Measurements from ENCODE around the gene RNU5D-1.
"Not testable (repeated sequence)": the region's sequence is repeated elsewhere in the genome, so short reads cannot be mapped to it uniquely, and the experiment has no call there.

RNU5D-1 gene

DNA sequence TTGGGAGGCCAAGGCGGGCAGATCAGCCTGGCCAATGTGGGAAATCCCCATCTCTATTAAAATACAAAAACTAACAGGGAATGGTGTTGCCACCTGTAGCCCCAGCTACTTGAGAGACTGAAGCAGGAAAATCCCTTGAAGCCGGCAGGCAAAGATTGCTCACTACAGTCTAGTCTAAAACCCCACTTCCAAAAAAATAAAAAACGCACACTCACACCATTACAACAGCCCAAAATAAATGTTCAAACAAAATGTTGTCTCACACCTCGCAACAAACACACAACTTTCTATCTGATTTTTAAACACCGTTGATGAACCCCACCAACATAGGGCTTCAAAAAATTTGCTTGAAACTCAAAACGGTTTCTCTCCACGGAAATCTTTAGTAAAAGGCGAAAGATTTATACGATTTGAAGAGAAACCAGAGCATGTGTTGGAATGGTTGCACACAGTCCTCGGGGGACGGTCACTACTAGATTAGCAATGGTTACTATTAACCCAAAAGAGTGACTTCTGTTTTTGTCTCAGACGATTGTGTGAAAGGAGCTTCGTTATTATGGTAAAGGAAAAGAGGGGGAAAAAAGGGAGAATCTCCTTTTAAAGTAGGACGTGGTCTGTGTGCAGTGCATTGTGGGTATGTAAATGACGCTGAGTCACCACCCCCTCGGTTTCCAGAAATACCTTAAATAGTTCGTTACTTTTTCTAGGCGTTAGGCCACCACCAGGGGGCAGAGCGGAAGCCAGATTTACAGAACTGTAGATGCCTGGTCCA is at the start of gene RNU5D-1:
TSS of gene RNU5D-1 (minus strand) at position 430 of the 772 bp plus-strand sequence.
- DNase-seq (ENCODE audit: low read depth in 3 of 3) = peak; percentile 89 to 96 (median 95)

- DNase-seq (ENCODE audit: low read depth in 3 of 3) = no peak
These were observed 49.7 kb upstream of the RNU5D-1 start for GRCh38 chr1:44780583-44781121.

DNA sequence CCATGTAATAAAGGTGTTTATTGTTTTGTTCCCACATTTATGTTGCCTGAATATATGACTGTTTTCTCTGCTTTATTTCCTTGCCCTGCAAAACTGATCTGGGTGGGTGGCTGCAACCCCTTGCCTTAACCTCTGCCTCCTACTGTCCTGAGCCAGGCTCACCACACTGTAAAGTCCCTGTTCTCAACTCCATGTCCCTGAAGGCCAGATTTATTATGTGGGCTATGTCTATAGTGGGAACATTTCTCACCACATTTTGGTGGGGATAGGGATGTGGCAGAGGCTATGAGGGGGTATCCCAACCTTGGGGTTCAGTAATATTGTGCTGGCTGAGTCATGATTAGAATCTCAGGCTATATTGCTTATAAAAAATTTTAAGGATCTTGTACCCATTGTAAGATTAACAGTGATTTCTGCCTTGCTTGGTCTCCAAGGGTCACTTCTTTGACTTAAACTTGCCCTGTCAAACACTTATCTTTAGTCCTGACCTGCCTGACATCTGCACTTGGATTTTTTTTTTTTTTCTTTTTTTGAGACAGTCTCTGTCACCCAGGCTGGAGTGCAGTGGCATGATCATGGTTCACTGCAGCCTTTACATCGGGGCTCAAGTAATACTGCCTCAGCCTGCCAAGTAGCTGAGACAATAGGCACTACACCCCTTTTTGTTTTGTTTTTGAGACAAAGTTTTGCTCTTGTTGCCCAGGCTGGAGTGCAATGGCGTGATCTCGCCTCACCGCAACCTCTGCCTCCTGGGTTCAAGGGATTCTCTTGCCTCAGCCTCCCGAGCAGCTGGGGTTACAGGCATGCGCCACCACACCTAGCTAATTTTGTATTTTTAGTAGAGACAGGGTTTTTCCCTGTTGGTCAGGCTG is 48.0 kb upstream of the RNU5D-1 start:
- no peak for DNase-seq (ENCODE audit: low read depth in 3 of 3)

- DNase-seq (ENCODE audit: low read depth in 3 of 3) = no peak
These were observed 47.1 kb upstream of the RNU5D-1 start for GRCh38 chr1:44777969-44778635.

GRCh38 chr1:44777547-44777946 is 46.6 kb upstream of the RNU5D-1 start:
- no peak for DNase-seq (ENCODE audit: low read depth in 3 of 3)

- DNase-seq (ENCODE audit: low read depth in 3 of 3) = no peak
These were observed 45.7 kb upstream of the RNU5D-1 start for GRCh38 chr1:44776730-44777068.

DNA sequence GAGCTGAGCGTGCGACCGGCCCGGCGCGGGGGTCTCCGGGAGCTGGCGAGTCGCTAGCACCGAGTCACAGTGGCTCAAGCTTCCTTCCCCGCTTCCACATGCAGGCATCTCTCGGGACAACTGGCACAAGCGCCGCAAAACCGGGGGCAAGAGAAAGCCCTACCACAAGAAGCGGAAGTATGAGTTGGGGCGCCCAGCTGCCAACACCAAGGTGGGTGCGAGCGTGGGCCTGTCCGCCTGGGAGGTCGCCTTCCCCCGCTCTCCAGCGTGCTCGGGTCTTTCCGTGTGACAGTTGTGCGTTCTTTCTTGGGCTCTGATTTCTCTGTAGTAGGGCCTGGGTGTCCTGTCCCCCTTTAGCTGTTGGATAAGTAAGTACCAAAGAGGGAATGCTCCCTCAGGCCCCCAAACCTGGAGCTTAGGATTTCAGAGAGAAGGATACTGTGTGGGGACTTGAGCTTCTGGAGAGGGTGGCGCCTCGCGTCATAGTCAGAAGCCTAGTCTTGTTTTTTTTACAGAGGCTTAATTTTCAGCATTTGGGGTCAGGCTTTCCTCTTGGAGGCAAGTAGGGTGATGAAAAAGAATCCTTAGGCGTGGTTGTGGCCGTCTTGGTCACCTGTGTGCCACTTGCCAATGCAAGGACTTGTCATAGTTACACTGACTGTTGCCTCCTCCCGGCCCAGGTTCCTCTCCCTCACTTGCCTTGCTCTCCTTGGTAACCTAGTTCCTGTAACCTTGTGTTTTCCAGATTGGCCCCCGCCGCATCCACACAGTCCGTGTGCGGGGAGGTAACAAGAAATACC is 45.2 kb upstream of the RNU5D-1 start:
- no peak for DNase-seq (ENCODE audit: low read depth in 3 of 3)

DNA sequence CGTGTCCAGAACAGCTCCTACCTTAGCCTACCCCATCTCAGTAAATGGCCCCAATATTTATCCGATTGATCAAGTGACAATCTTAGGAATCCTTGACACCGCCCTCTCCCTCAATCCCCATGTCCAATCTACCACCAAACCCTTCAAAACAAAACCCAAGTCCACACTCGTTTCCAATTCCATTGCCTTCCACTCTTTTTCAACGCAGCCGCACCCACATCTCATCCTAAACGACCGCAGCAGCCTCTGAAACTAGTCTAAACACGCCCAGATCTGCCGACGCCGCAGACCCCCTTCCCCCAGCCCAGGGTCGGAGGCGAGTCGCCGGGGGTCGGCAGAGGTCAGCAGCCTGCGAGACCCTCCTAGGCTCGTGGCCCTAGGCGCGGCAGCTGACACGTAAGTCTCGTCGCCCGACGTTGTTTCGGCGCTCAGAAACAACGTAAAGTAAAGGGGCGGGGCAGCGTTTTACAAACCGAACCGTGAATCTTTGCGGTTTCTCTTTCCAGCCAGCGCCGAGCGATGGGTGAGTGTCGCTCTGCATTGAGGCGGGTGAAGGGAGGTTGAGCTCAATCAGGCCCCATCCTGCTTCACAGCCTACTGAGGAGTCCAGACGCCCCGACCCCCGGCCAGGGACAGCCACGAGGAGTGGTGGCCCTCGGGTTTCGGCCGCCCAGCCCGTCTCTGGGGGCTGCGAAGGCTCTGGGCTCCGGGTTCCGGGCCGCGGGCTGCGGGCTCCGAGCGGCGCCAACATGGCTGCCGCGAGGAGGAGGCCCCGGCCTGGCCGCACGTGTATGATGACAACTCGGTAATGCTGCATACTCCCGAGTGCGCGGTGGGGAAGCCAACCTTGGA is 44.3 kb upstream of the RNU5D-1 start, which contains the start of gene RPS8:
TSS of gene RPS8 (plus strand) at position 463 of the 852 bp plus-strand sequence. CDS start at position 520, 57 bp downstream.
- peak; percentile 80 to 89 (median 87) for DNase-seq (ENCODE audit: low read depth in 3 of 3)

GRCh38 chr1:44766421-44766820 is 35.5 kb upstream of the RNU5D-1 start:
- not testable (repeated sequence) for DNase-seq (ENCODE audit: low read depth in 3 of 3)

GRCh38 chr1:44760876-44761275 is 29.9 kb upstream of the RNU5D-1 start:
- no peak for DNase-seq (ENCODE audit: low read depth in 3 of 3)

DNA sequence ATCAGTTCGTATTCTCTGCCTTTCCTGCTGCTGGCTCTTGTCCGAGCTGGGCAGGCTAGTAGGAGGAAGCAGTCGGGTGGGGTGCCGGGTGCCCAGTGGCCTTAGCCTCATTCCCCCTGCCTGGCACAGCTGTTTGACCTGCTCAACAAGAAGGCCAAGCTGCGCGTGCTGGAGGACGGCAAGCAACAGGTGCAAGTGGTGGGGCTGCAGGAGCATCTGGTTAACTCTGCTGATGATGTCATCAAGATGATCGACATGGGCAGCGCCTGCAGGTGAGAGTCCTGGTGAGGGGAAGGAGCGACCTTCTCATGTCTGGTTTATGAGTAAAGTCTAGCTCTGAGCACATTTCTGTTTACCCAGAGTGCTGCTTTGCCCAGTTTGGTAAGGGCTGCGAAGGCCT is 28.1 kb upstream of the RNU5D-1 start:
- no peak for DNase-seq (ENCODE audit: low read depth in 3 of 3)

GRCh38 chr1:44757420-44757819 is 26.4 kb upstream of the RNU5D-1 start:
- no peak for DNase-seq (ENCODE audit: low read depth in 3 of 3)

DNA sequence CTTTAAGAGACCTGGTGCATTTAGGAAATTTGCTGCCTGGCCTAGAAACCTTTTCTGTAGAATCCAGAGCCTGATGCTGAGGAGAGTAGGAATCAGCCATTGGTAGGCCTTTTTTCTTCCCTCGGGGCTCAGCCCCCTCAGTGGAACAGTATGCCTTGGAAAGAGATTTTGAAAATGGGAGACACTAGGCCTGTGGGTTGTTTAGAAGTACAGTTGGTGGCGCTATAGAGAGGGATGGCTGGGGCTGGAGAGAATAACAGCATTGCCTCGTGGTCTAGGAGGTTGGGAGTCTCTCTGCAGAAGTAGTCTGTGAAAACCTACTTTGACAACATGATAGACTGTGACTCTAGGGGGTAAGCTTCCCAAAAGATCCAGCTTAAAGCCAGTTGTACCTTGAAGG is 16.9 kb upstream of the RNU5D-1 start:
- DNase-seq (ENCODE audit: low read depth in 3 of 3) = no peak

- no peak for DNase-seq (ENCODE audit: low read depth in 3 of 3)
These were observed 12.2 kb upstream of the RNU5D-1 start for GRCh38 chr1:44743211-44743610.

- no peak for DNase-seq (ENCODE audit: low read depth in 3 of 3)
These were observed 9.2 kb upstream of the RNU5D-1 start for GRCh38 chr1:44740179-44740617.

GRCh38 chr1:44739307-44740178 is 8.6 kb upstream of the RNU5D-1 start, which contains the start of gene KIF2C:
KIF2C (plus strand) TSS chr1:44739837; CDS start chr1:44739933, 96 bp downstream.
- DNase-seq (ENCODE audit: low read depth in 3 of 3) = peak; percentile 95 to 98 (median 96)

DNA sequence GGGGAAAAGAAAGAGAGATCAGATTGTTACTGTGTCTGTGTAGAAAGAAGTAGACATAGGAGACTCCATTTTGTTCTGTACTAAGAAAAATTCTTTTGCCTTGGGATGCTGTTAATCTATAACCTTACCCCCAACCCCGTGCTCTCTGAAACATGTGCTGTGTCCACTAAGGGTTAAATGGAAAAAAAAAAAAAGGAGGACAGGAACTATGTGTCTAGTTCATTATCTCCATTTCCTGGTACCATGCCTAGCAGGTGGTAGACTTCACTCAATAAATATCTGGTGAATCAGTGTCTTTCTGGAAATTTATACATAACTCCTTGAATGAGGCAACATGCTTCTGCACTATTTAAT is 8.0 kb upstream of the RNU5D-1 start:
- DNase-seq (ENCODE audit: low read depth in 3 of 3) = not testable (repeated sequence)

DNA sequence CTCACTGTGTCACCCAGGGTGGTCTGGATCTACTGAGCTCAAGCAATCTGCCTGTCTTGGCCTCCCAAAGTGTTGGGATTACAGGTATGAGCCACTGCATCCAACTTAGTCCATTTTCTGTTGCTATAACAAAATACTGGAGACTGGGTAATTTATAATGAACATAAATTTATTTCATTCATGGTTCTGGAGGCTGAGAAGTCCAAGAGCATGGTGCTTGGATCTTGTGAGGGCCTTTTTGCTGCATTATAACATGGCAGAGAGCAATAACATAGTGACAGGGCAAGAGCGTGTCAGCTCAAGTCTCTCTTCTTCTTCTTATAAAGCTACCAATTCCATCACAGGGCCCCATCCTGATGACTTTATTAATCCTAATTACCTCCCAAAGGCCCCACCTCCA is 5.0 kb upstream of the RNU5D-1 start:
- DNase-seq (ENCODE audit: low read depth in 3 of 3) = no peak

- DNase-seq (ENCODE audit: low read depth in 3 of 3) = no peak
These were observed 2.8 kb upstream of the RNU5D-1 start for GRCh38 chr1:44733784-44734183.
